Esophagus squamous epithelium (tissue), 5 donors: ENCODE measurements around the gene HLA-E. TPM values are rescaled to one million over a fixed set of nuclear protein-coding genes. Genes with fewer than 3 reads are reported as not detected.
"Not testable (repeated sequence)": the region's sequence is repeated elsewhere in the genome, so short reads cannot be mapped to it uniquely, and the experiment has no call there.

Experiments used
- DNase-seq: peaks from one replicate; lab custom pipeline; 2025; lab: John Stamatoyannopoulos, UW
- H3K27ac ChIP-seq, 4 donors: fragments of 200-600 bp; sonication (generic); one replicate each; pipeline ENCODE4 v1.5.1; 2016 to 2019; ENCODE audit warnings: mild to moderate bottlenecking in 1 of 4
- H3K27me3 ChIP-seq, 4 donors: fragments of 200-600 bp; sonication (generic); 1 replicate in 3 of 4; 2 replicates in 1 of 4; pipeline versions ENCODE4 v1.5.1 to v1.6.0; 2017 to 2021; ENCODE audit warnings: antibody characterized with exemption in 1 of 4
- H3K36me3 ChIP-seq, 3 donors: fragments of 200-600 bp; sonication (generic); one replicate each; pipeline ENCODE4 v1.5.1; 2016 to 2019
- H3K4me1 ChIP-seq, 3 donors: fragments of 200-600 bp; sonication (generic); one replicate each; pipeline ENCODE4 v1.5.1; 2017 to 2019
- H3K4me3 ChIP-seq, 4 donors: fragments of 200-600 bp; sonication (generic); 1 replicate in 3 of 4; 2 replicates in 1 of 4; pipeline ENCODE4 v1.5.1; 2016 to 2019; ENCODE audit warnings: mild to moderate bottlenecking in 2 of 4, moderate library complexity in 1 of 4
- H3K9me3 ChIP-seq, 3 donors: fragments of 200-600 bp; sonication (generic); one replicate each; pipeline ENCODE4 v1.5.1; 2016 to 2019
- CTCF ChIP-seq, 6 experiments: fragments of 450-650 bp in 4 of 6; fragments of 200-600 bp in 2 of 6; sonication (generic) in 2 of 6; IDR thresholded peaks; one replicate each; pipeline ENCODE4 v1.5.1; 2016 to 2019; ENCODE audit warnings: antibody characterized with exemption in 6 of 6, mild to moderate bottlenecking in 4 of 6, moderate library complexity in 4 of 6
- POLR2A ChIP-seq, 4 donors: fragments of 450-650 bp; IDR thresholded peaks; one replicate each; pipeline ENCODE4 v1.6.1; 2017; ENCODE audit warnings: antibody characterized with exemption in 4 of 4, mild to moderate bottlenecking in 4 of 4, moderate library complexity in 3 of 4
- WGBS, 2 donors: methylation state at CpG; one replicate each; pipeline ENCODE4 v1.1.5; 2018; 5-methylcytosine and 5-hydroxymethylcytosine counted together
- intact Hi-C: fragments of 100-400 bp; cut with DNase I; formaldehyde crosslinking; loops from one replicate; pipeline ENCODE4 v1.15.0; 2022
- total RNA-seq, 4 donors: library from RNA; depleted of rRNA; stranded (reverse); fragments of >200 nt; gene quantifications; one replicate each; pipeline ENCODE4 v1.1.0, GENCODE V29; 2016
- donor health status: DM: yes; HTN: yes; CAD: no.

The HLA-E gene
- total RNA-seq, 4 donors from 2014 or later = 263 to 597 (median 356) TPM

DNA sequence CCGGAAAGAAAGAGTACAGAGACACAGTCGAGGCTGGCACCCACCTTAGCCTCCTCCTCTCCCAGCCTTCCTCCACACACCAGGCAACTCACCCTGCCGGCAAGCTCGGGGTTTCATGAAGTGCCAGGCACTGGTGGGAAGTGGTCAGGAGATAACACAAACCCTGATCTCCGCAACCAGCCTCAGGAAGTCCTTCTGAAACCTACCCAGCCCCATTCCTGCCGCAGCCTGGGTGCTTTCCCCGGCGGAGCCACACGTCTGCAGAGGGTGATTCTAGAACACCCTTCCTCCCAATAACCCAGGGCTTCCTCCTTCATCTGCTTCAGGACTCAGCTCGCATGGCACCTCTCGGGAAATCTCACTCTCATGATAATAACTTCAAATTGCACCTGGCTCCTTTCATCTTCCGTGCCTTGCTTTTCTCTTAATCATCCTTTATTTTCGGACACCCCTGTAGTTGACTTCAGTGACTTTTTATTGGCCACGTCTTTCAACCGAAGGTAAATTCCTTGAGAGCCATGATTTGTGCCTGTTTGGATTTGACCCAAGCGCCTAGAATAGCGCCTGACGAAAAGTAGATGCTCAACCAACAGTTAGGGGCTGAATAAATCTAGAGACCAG is 8.7 kb upstream of the HLA-E start:
- H3K4me1 ChIP-seq = peaks cover 8 to 22% (median 12%) of the 10 kb centered on the region in 3 donors
- intact Hi-C loops = no loop called here
- H3K27me3 ChIP-seq = peaks cover 10 to 76% (median 18%) of the 10 kb centered on the region in 4 donors
- H3K9me3 ChIP-seq = no peaks in the 10 kb centered on the region
- no peak for TF ChIP-seq POLR2A (IDR thresholded peaks at IDR 0.05)
- no peak for TF ChIP-seq CTCF (IDR thresholded peaks at IDR 0.05)
- no peaks in the 10 kb centered on the region for H3K36me3 ChIP-seq
- 12 to 16% methylated on average over 17 to 18 of the region's 18 CpGs for WGBS, 2 donors
- no peak overlapping the region for H3K4me3 ChIP-seq
- no peak for DNase-seq
- H3K27ac ChIP-seq = no peak overlapping the region

DNA sequence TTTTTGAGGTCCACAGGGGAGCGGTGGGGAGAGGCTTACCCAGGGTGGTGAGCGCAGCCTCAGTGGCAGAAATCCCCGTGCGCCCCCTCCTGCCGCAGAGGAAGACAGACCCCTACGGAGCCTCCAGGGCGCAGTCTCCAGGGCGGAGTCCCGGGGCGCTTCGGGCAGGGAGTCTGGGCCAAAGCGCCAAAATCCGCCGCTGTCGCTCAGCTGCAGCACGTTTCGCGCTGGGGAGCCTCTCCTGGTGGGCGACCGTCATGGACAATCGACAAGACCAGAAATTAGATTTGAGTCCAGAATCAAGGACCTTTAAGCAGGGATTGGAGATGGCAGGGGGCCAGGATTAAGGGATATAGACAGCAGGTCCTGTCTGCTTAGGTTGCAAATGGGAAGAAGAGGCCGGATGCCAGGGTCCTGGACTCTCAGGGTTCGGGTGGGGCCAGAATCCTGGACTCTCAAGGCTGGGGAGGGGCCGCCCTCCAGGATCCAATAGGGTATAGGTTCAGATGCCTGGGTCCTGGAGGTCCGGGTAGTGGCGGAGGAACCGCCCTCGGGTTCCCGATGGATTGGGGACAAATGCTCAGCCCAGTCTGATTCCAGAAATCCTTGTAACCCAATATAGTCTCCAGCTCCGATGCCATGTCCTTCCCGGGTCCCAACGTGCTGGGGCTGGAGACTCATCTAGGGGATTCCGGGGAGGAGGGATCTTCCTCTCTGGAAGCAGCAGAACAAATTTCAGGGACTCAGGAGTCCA is 7.9 kb upstream of the HLA-E start:
- H3K27me3 ChIP-seq = peaks cover 10 to 70% (median 18%) of the 10 kb centered on the region in 4 donors
- no peaks in the 10 kb centered on the region for H3K36me3 ChIP-seq
- no peak for TF ChIP-seq CTCF (IDR thresholded peaks at IDR 0.05)
- no peak for TF ChIP-seq POLR2A (IDR thresholded peaks at IDR 0.05)
- H3K9me3 ChIP-seq = no peaks in the 10 kb centered on the region
- intact Hi-C loops = no loop called here
- peaks cover 8 to 27% (median 12%) of the 10 kb centered on the region in 3 donors for H3K4me1 ChIP-seq
- no peak for DNase-seq
- no peak overlapping the region for H3K4me3 ChIP-seq
- H3K27ac ChIP-seq = no peak overlapping the region
- 5 to 24% methylated on average over 3 to 5 of the region's 33 CpGs for WGBS, 2 donors

DNA sequence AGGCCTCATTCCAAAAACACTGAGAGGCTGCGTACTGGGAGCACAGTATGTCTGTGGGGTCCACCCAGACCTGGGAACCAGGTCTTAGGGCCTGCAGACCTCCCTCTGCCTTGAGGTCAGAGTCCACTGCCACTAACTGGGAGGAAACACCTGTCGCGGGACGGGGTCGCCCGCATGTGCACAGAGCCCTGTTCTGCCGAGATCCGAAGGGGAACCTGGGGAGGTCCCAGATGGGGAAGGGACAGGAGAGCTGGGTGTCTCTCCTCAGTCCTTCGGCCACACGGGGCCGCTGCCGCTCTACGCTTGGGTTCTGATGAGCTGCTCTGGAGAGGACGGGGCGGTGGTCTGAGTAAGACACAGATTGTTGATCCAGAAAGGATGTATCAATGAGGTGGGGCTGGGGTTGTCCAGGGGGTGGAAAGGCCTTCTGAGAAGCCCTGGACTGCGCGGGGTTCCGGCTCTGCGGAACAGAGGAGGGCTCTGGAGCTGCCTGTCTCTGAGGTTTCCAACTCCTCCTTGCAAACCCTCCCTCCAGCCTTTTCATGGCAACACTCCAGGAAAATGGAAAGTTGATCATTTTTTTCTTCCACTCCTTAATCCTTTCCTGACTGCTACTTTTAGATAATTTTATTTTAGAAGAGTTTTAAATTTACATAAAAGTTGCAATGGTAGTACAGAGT is 7.2 kb upstream of the HLA-E start:
- Histone ChIP-seq H3K4me3 (peak overlapping the region in 2 of 4 donors; percentile 13 to 37), H3K4me1 (peaks cover 8 to 27% (median 12%) of the 10 kb centered on the region in 3 donors), H3K27me3 (peaks cover 10 to 62% (median 18%) of the 10 kb centered on the region in 4 donors)
- TF ChIP-seq CTCF (IDR thresholded peaks at IDR 0.05) = peak; percentile 54 to 85 (median 74)
- DNase-seq, H3K9me3 ChIP-seq, H3K36me3 ChIP-seq, intact Hi-C loops, H3K27ac ChIP-seq: not testable (repeated sequence)
- 3 to 4% methylated on average over 4 to 5 of the region's 19 CpGs for WGBS, 2 donors

- 22 to 25% methylated on average over 7 of the region's 7 CpGs for WGBS, 2 donors
- no peaks in the 10 kb centered on the region for H3K36me3 ChIP-seq
- no peak overlapping the region for H3K4me3 ChIP-seq
- H3K27ac ChIP-seq = no peak overlapping the region
- no peak for TF ChIP-seq POLR2A (IDR thresholded peaks at IDR 0.05)
- TF ChIP-seq CTCF (IDR thresholded peaks at IDR 0.05) = peak; percentile 55 to 71 (median 64)
- H3K9me3 ChIP-seq = no peaks in the 10 kb centered on the region
- intact Hi-C loops = no loop called here
- peaks cover 8 to 29% (median 12%) of the 10 kb centered on the region in 3 donors for H3K4me1 ChIP-seq
- H3K27me3 ChIP-seq = peaks cover 10 to 46% (median 18%) of the 10 kb centered on the region in 4 donors
- no peak for DNase-seq
These were observed 5.5 kb upstream of the HLA-E start for GRCh38 chr6:30483677-30484279.
